AML-193 (cell line): ENCODE data around the gene MAST2.
"Not testable (repeated sequence)": the region's sequence is repeated elsewhere in the genome, so short reads cannot be mapped to it uniquely, and the experiment has no call there.

Experiments
- DNase-seq, 2 experiments: peaks; one replicate each; lab custom pipeline; 2025; lab: John Stamatoyannopoulos, UW

The MAST2 gene

DNA sequence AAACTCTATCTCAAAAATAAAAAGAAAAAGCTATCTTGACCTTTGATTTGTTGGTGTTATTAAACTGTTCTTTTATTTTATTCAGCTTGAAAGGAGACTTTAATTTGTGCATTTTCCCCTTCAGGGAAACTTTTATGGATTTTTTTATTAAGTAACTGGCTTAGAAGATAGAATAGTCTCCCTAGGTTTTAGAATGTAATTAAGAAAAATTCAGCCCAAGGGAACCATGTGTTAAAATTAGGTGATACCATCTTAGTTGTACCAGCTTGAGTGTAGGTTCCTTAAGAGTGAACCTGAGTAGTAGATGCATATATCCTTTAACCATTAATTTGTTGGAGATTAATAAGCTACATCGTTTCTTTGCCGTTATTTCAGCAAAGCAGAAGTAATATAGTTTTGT, 11.4 kb downstream of the MAST2 start:
- DNase-seq, result no peak

DNA sequence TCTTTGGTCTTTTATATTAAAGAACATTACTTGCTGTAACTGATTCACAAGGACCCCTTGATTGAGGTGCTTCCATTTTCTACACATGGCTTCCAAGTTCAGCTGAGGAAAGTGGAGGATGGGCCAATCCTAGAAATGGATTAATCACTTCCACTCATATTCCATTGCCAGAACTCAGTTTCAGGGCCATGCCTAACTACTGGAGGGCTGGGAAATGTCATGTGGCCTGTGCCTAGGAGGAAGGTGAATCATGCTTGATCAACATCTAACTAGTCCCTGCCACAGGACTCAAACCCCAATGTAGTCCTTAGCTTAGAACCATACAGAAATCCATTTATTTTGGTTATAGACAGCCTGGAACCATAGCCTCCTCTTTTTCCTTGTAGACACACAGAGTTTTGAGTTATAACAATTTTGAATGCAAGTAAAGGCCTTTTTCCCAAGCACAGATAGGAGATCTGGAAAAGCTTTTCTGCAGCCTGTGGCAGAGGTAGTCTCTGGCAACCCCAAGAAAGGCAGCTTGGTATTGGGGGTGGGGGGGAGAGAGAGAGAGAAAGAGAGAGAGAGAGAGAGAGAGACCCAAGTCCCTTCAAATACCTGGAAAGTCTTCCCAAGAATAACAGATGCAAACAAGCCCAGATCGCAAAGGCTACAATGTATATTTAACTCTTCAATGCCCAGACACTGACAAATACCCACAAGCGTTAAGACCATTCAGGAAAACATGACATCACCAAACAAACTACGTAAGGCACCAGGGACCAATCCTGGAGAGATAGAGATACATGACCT, 12.5 kb downstream of the MAST2 start:
- no peak for DNase-seq

DNA sequence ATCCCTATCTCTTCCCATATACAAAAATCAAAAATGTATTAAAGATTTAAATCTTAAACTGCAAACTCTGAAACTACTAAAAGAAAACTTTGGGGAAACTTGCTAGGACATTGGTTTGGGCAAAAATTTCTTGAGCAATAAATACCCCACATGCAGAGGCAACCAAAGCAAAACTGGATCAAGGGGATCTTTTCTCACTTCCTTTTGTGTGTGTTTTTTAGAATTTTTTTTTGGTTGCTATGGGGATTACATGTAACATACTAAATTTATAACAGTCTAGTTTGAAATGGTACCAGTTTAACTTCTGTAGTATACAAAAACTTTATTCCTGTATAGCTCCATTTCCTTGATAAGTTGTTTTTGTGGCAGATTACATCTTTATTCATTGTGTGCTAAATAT, 16.8 kb downstream of the MAST2 start:
- DNase-seq, result no peak

- DNase-seq, result no peak
These were observed 17.4 kb downstream of the MAST2 start for GRCh38 chr1:45820788-45821187.

GRCh38 chr1:45822644-45823043, 19.2 kb downstream of the MAST2 start:
- no peak for DNase-seq

- DNase-seq, result no peak
These were observed 21.2 kb downstream of the MAST2 start for GRCh38 chr1:45824607-45825006.

DNA sequence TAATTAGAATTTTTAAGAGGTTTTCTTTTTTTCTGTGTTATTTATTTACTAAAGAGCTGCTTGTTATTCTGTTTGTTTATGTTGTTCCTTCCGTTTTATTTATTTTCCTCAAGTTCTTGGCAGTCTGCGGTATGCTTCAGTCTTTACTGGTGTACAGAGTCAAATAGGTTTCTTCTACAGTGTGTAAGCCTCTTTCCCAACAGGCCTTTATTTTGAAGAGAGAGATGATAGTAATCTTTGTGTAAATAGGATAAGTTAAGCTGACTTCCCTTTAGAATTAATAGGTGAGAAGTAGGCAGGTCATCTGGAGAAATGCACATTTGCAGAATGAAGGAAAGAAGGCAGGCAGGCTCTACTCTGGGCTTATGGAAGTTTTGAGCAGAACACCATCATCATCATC, 23.8 kb downstream of the MAST2 start:
- no peak for DNase-seq

DNA sequence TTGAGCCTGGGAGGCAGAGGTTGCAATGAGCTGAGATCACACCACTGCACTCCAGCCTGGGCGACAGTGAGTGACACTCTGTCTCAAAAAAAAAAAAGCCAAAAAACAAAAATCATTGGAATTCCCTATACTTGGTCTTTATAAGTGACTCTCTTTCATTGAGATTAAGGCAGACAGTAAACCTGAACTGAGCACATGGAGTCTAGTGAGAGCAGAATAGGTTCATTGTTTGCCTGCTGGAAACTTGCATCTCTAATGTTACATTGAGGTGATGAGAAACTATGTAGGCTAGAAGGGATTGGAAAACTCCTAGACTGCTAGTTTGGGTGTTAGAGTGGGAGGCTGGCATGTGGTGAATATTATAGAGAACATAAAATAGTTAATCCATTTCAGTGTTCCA, 25.4 kb downstream of the MAST2 start:
- no peak for DNase-seq

DNA sequence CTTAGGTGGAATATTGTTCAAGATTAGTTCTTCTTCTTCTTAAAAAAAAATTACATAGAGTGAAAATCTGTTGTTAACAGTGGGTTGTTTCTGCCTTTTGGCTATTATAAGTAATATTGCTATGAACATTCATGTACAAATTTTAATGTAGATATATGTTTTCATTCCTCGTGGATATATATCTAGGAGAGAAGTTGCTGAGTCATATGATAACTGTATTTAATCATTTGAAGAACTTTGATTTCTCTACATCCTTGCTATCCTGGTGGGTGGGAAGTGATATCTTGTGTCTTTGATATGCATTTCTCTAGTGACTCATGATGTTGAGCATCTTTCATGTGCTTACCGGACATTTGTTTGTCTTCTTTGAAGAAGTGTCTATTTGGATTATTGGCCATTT, 29.9 kb downstream of the MAST2 start:
- DNase-seq, result no peak

- DNase-seq, result no peak
These were observed 31.3 kb downstream of the MAST2 start for GRCh38 chr1:45834689-45835088.

DNA sequence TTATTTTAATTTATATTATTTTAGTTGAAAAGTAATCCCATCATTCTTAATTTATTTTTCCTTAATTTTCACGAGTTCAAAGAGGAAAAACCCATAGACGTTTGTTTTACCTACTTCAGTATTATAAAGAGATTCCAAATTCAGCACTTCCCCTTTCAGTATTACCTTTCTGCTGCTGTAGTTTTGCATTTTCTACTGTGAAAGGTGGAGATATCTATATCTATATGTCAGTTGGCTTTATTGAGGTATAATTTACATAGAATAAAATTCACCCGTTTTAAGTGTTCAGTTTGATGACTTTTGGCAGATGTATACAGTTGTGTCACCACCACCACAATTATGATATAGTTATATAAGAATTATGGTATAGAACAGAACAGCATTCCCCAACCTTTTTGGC, 33.0 kb downstream of the MAST2 start:
- DNase-seq, result no peak

DNA sequence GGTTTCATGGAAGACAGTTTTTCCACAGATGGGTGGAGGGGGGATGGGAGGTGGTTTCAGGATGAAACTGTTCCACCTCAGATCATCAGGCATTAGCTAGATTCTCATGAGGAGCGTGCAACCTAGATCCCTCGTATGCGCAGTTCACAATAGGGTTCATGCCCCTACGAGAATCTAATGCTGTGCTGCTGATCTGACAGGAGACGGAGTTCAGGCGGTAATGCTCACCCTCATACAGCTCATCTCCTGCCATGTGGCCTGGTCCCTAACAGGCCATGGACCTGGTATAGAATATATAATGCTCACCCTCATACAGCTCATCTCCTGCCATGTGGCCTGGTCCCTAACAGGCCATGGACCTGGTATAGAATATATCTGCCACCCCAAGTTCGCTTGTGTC, 33.4 kb downstream of the MAST2 start:
- DNase-seq, result not testable (repeated sequence)

- not testable (repeated sequence) for DNase-seq
These were observed 34.9 kb downstream of the MAST2 start for GRCh38 chr1:45838322-45838721.

DNA sequence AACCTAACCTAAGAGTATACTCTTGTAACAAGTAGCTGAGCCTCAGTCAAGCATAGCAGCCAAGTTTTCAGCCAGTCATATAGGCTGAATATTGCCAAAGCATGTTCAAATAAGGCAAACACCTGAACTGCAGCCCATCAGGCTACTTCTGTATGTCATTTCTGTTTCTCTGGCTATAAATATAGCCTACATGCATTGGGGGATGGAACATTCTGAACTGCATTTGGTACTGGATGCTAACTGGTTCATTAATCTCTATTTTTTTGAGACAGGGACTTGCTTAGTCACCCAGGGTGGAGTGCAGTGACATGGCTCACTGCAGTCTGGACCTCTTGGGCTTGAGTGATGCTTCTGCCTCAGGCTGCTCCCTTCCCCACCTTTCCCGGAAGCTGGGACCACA, 37.3 kb downstream of the MAST2 start:
- no peak for DNase-seq

GRCh38 chr1:45842786-45843185, 39.4 kb downstream of the MAST2 start:
- no peak for DNase-seq

DNA sequence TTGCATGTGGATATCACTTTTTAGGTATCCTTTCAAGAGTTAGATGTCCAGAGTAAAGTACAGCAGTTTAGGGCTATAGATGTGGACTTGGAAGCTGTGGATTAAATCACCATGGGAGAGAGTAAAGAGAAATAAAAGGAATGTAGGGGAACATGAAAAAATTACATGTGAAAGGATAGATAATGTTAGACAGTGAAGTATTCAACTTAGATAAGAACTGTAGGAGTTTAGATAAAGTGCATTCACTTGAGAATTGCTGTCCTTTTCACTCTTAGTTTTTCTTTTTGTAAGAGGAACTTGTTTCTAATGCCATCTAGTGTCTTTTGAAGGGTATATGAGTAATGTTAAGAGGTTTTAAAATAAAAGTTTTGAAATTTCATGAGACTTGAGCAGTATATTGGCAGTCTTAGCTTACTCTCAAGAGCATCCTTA, 40.1 kb downstream of the MAST2 start:
- peak; percentile 59 to 65 for DNase-seq

- DNase-seq, result not testable (repeated sequence)
These were observed 40.6 kb downstream of the MAST2 start for GRCh38 chr1:45844000-45844399.

- DNase-seq, result no peak
These were observed 43.5 kb downstream of the MAST2 start for GRCh38 chr1:45846931-45847330.

GRCh38 chr1:45848097-45848496, 44.7 kb downstream of the MAST2 start:
- DNase-seq, result no peak

DNA sequence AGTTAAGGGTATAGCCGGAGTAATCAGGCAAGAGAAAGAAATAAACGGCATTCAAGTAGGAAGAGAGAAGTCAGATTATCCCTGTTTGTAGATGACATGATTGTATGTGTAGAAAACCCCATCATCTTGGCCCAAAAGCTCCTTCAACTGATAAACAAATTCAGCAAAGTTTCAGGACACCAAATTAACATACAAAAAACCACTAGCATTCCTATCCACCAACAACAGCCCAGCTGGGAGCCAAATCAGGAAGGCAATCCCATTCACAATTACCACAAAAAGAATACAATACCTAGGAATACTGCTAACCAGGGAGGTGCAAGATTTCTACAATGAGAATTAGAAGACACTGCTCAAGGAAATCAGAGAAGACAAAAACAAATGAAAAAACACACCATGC, 45.3 kb downstream of the MAST2 start:
- no peak for DNase-seq

- DNase-seq, result no peak
These were observed 46.6 kb downstream of the MAST2 start for GRCh38 chr1:45850017-45850416.

DNA sequence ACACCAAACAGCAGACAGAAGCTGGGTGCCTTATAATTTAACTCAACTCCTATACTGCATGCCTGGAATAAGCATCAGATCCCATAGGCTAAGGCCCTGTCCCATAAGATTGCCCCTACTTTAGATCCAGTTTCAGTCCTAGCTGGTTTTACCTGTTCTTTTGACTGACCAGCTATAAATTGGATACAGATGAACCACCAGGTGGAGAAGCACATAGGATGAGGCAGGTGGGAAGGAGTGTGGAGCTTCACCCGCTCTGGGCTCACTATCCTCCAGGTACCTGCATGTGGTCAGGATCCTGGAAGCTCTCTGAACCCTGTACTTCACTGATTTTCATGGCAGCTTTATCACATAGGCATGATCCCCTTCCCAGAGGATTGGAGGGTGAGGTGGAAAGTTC, 51.3 kb downstream of the MAST2 start:
- DNase-seq, result no peak

GRCh38 chr1:45857101-45857700, 53.8 kb downstream of the MAST2 start:
- DNase-seq, result no peak
